Neural progenitor cell (in vitro differentiated cells): ENCODE measurements around the gene UEVLD.

ENCODE experiments used
- EZH2 ChIP-seq: fragments of 200-600 bp; sonication (generic); IDR thresholded peaks from 2 replicates; pipeline ENCODE4 v1.6.1; 2017; ENCODE audit warnings: antibody characterized with exemption, mild to moderate bottlenecking, moderate library complexity
- TF ChIP-seq, protein P1 (sequence below): fragments of 200-600 bp; sonication (generic); IDR thresholded peaks from 2 replicates; pipeline ENCODE4 v1.5.1; 2017; ENCODE audit warnings: antibody characterized with exemption, mild to moderate bottlenecking

DNA sequence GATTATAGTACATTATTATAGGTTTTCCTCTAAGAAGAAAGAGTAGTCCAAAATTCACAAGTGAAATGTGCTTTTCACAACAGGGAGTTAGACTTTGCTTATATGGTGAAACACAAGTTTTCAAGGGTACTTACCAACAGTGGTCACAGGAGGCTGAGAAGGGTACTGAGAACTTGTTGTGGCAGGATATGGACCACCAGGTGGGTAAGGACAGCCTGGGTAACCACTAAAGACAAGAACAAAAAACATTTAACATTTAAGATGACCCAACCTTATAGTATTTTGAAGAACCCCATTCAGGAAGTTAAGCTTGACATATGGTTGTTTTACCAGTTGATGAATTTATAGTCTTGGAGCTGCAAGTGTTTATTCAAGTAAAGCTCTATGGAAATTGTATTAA lies 86.2 kb downstream of the UEVLD start:
- TF ChIP-seq, protein P1, sequence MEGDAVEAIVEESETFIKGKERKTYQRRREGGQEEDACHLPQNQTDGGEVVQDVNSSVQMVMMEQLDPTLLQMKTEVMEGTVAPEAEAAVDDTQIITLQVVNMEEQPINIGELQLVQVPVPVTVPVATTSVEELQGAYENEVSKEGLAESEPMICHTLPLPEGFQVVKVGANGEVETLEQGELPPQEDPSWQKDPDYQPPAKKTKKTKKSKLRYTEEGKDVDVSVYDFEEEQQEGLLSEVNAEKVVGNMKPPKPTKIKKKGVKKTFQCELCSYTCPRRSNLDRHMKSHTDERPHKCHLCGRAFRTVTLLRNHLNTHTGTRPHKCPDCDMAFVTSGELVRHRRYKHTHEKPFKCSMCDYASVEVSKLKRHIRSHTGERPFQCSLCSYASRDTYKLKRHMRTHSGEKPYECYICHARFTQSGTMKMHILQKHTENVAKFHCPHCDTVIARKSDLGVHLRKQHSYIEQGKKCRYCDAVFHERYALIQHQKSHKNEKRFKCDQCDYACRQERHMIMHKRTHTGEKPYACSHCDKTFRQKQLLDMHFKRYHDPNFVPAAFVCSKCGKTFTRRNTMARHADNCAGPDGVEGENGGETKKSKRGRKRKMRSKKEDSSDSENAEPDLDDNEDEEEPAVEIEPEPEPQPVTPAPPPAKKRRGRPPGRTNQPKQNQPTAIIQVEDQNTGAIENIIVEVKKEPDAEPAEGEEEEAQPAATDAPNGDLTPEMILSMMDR = no peak
- TF ChIP-seq EZH2 = no peak
